ENCODE data around the gene TTC34. TPM values are rescaled to one million over a fixed set of nuclear protein-coding genes. Genes with fewer than 3 reads are reported as not detected.

Gene TTC34
- total and polyA plus RNA-seq, 2 experiments from 2014 or later: 0.08 to 0.35 TPM

DNA sequence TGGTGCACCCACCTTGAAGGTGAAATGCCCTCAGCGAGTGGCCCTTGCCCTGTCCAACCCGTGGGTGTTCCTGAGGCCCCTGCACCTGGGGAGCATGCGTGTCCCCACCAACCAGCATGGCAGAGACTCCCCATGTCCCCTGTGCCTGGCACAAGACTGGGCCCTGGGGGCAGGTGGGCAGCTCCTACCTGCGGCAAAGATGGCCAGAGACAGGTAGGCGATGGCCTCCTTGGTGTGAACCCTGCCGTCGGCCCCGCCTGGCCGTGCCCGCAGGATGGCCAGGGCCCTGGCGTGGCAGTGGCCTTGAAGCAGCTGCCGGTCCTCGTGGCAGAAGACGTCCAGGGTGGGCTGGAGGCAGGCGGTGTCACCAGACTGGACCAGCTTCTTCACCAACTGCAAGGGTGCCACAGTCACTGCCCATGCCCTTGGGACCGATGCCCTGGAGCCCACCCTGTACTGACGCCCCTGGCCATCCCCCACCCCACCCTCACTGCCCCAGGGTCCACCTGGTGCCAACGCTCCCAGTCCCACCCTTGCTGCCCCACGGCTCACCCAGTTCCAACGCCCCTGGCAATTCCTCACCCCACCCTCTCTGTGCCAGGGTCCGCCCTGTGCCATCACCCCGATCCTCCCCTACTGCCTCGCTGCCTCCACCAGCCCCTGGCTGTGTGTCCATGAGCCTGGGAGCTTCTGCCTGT is 15.7 kb downstream of the TTC34 start:
- no peak overlapping the region for H3K27ac Mint-ChIP-seq

DNA sequence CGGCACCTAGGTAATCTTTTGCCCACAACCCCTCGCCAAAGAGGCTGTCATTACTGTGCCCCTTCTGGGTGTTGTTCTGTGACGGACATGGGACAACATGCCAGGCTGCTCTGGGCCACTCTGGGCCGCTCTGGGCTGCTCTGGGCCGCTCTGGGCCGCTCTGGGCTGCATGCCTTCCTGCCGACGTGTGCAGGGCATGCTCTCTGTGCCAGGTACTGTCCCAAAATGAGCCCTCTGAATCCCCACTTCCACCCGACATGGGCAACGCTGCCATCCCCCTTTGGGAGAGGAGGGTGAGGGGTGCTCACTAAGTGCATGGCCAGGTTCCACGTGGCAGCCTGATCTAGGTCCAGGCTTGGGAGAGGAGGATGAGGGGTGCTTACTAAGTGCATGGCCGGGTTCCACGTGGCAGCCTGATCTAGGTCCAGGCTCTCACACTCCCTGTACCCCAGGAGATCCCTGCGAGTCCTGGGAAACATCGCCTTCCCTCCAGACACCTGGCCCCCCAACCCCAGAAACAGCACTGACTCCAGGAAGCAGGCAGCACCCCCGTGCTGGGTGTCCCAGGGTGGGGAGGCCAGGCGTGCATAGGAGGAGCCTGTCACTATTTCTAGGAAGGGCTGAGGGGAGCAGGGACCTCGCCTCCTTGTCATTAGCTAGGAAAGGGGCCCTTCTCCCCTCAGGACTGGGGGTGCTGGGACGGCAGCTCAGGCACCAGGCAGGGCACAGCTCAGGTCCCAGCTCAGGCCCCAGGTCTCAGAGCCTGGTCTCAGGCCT is 16.5 kb downstream of the TTC34 start:
- Mint-ChIP-seq H3K27me3 (ENCODE audit: insufficient read depth, low read depth, poor library complexity) (no peaks in the 10 kb centered on the region), H3K27ac (no peak overlapping the region), H3K4me3 (no peak overlapping the region), H3K4me1 (0 out of 3 replicates have a peak, but pooled peaks cover 4% of the 10 kb centered on the region), H3K9me3 (peaks cover 77% of the 10 kb centered on the region), H3K36me3 (ENCODE audit: low read depth) (peaks cover 24% of the 10 kb centered on the region)
- H3K9me2 ChIP-seq (ENCODE audit: insufficient read depth): no peaks in the 10 kb centered on the region
- no peaks in the 10 kb centered on the region for H3K79me2 ChIP-seq (replicated peaks; ENCODE audit: insufficient read depth)
- peaks cover 1% of the 10 kb centered on the region; the same call in 1 of the 2 replicates for H3K27me3 ChIP-seq (ENCODE audit: insufficient read depth)
- H3K27ac ChIP-seq (ENCODE audit: low read depth): no peak overlapping the region
- H3K36me3 ChIP-seq (ENCODE audit: insufficient read depth): no peaks in the 10 kb centered on the region
- no peak for DNase-seq (ENCODE audit: low spot score)
- ATAC-seq: no peak
- H3K4me2 ChIP-seq: no peak overlapping the region
- peaks cover 6% of the 10 kb centered on the region; the same call in 1 of the 2 replicates for H3K4me1 ChIP-seq (ENCODE audit: insufficient read depth)
- H3K4me3 ChIP-seq: no peak overlapping the region
- no peaks in the 10 kb centered on the region for H4K20me1 ChIP-seq (replicated peaks; ENCODE audit: insufficient read depth)
- H3F3A ChIP-seq (replicated peaks; ENCODE audit: low read depth): no peaks in the 10 kb centered on the region
- H2AFZ ChIP-seq: no peak overlapping the region
- TF ChIP-seq, protein P1, sequence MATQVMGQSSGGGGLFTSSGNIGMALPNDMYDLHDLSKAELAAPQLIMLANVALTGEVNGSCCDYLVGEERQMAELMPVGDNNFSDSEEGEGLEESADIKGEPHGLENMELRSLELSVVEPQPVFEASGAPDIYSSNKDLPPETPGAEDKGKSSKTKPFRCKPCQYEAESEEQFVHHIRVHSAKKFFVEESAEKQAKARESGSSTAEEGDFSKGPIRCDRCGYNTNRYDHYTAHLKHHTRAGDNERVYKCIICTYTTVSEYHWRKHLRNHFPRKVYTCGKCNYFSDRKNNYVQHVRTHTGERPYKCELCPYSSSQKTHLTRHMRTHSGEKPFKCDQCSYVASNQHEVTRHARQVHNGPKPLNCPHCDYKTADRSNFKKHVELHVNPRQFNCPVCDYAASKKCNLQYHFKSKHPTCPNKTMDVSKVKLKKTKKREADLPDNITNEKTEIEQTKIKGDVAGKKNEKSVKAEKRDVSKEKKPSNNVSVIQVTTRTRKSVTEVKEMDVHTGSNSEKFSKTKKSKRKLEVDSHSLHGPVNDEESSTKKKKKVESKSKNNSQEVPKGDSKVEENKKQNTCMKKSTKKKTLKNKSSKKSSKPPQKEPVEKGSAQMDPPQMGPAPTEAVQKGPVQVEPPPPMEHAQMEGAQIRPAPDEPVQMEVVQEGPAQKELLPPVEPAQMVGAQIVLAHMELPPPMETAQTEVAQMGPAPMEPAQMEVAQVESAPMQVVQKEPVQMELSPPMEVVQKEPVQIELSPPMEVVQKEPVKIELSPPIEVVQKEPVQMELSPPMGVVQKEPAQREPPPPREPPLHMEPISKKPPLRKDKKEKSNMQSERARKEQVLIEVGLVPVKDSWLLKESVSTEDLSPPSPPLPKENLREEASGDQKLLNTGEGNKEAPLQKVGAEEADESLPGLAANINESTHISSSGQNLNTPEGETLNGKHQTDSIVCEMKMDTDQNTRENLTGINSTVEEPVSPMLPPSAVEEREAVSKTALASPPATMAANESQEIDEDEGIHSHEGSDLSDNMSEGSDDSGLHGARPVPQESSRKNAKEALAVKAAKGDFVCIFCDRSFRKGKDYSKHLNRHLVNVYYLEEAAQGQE (IDR thresholded peaks at IDR 0.05; ENCODE audit: unreplicated experiment): no peak
- no peak for TF ChIP-seq CREB1 (CRISPR knock-in tag; IDR thresholded peaks at IDR 0.05; ENCODE audit: low read depth)
- TF ChIP-seq NANOG (IDR thresholded peaks at IDR 0.05; ENCODE audit: borderline replicate concordance): no peak
- no peak for TF ChIP-seq EZH2phosphoT487 (IDR thresholded peaks at IDR 0.05; ENCODE audit: unreplicated experiment)
- no peak for TF ChIP-seq JUNB (IDR thresholded peaks at IDR 0.05; ENCODE audit: unreplicated experiment)
- TF ChIP-seq POLR2AphosphoS5 (IDR thresholded peaks at IDR 0.05; ENCODE audit: low read depth): no peak
- TF ChIP-seq, protein P2, sequence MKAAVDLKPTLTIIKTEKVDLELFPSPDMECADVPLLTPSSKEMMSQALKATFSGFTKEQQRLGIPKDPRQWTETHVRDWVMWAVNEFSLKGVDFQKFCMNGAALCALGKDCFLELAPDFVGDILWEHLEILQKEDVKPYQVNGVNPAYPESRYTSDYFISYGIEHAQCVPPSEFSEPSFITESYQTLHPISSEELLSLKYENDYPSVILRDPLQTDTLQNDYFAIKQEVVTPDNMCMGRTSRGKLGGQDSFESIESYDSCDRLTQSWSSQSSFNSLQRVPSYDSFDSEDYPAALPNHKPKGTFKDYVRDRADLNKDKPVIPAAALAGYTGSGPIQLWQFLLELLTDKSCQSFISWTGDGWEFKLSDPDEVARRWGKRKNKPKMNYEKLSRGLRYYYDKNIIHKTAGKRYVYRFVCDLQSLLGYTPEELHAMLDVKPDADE (IDR thresholded peaks at IDR 0.05): no peak
- no peak for TF ChIP-seq EZH2 (IDR thresholded peaks at IDR 0.05; ENCODE audit: low read depth, unreplicated experiment)
- TF ChIP-seq ZNF114 (CRISPR knock-in tag; IDR thresholded peaks at IDR 0.05): no peak
- no peak for TF ChIP-seq STAT1 (IDR thresholded peaks at IDR 0.05; ENCODE audit: unreplicated experiment)
- no peak for TF ChIP-seq ZNF331 (CRISPR knock-in tag; IDR thresholded peaks at IDR 0.05; ENCODE audit: low read depth)

More for the DNA sequence above, 15.7 kb downstream of the TTC34 start:
- peaks cover 22% of the 10 kb centered on the region for H3K36me3 Mint-ChIP-seq (ENCODE audit: low read depth)
- Histone ChIP-seq H3K4me2 (no peak overlapping the region), H3K36me3 (ENCODE audit: insufficient read depth) (no peaks in the 10 kb centered on the region), H3K27me3 (ENCODE audit: insufficient read depth) (peaks cover 3% of the 10 kb centered on the region; the same call in 1 of the 2 replicates), H3F3A (replicated peaks; ENCODE audit: low read depth) (no peaks in the 10 kb centered on the region), H3K9me2 (ENCODE audit: insufficient read depth) (no peaks in the 10 kb centered on the region), H3K79me2 (replicated peaks; ENCODE audit: insufficient read depth) (no peaks in the 10 kb centered on the region), H4K20me1 (replicated peaks; ENCODE audit: insufficient read depth) (no peaks in the 10 kb centered on the region), H2AFZ (no peak overlapping the region), H3K4me1 (ENCODE audit: insufficient read depth) (peaks cover 6% of the 10 kb centered on the region; the same call in 1 of the 2 replicates), H3K4me3 (no peak overlapping the region), H3K27ac (ENCODE audit: low read depth) (no peak overlapping the region)
- H3K4me1 Mint-ChIP-seq: peaks cover 7% of the 10 kb centered on the region; the same call in 1 of the 3 replicates
- H3K9me3 Mint-ChIP-seq: peaks cover 74% of the 10 kb centered on the region
- H3K4me3 Mint-ChIP-seq: no peak overlapping the region
- no peaks in the 10 kb centered on the region for H3K27me3 Mint-ChIP-seq (ENCODE audit: insufficient read depth, low read depth, poor library complexity)
- no peak for TF ChIP-seq JUNB (IDR thresholded peaks at IDR 0.05; ENCODE audit: unreplicated experiment)
- TF ChIP-seq, protein P3, sequence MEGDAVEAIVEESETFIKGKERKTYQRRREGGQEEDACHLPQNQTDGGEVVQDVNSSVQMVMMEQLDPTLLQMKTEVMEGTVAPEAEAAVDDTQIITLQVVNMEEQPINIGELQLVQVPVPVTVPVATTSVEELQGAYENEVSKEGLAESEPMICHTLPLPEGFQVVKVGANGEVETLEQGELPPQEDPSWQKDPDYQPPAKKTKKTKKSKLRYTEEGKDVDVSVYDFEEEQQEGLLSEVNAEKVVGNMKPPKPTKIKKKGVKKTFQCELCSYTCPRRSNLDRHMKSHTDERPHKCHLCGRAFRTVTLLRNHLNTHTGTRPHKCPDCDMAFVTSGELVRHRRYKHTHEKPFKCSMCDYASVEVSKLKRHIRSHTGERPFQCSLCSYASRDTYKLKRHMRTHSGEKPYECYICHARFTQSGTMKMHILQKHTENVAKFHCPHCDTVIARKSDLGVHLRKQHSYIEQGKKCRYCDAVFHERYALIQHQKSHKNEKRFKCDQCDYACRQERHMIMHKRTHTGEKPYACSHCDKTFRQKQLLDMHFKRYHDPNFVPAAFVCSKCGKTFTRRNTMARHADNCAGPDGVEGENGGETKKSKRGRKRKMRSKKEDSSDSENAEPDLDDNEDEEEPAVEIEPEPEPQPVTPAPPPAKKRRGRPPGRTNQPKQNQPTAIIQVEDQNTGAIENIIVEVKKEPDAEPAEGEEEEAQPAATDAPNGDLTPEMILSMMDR (conservative IDR thresholded peaks at IDR 0.05; ENCODE audit: low read depth in 2 of 2): no peak
- ATAC-seq (no peak), DNase-seq (ENCODE audit: low spot score) (no peak)
